ENCODE data around the gene POLK.

Gene POLK

DNA sequence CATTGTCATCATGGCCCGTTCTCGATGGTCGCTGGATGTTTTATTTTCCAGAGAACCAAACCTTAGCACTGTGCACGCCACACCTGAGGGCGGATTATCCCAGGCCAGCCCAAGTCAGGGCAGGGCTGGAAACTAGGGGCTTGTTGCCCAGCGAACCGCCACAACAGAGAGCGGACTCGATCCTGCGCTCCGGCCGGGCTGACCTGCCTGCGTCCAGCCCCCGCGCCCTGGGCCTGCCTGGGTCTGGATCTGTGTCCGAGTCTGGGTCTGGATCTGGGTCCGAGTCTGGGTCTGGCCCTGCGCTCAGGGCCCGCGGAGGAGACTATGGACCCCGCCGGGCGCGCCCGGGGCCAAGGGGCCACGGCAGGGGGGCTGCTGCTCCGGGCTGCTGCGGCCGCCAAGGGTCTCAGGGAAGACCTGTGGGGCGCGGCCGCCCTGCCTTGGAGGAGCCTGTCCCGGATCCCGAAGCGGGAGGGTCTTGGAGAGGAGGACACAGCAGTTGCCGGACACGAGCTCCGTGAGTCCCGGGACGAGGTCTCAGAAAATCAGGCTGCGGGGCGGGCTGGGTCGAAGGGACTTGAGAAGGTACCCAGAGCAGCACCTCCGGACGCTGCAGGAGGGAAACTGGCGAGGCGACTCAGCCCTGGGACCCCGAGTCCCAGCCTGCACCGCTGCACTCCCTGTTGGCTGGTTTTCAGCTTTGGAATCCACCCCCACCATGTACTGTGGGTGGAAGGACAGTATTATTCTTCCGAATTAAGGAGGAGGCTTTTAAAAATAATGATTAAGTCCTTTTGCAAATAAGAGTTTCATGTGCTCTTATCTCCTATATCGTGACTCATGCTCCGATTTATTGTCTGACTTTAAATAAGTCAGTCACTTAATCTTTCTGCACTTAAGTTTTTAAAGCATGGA lies 99.9 kb downstream of the POLK start, which contains the start of gene ANKDD1B:
Gene ANKDD1B, plus strand, starts transcription at position 143 of the 915 bp plus-strand sequence. Its CDS starts 182 bp downstream, at position 325.
- no peak for DNase-seq

- DNase-seq, result no peak
Observed at GRCh38 chr5:75612226-75612569, 100.5 kb downstream of the POLK start.

- DNase-seq, result no peak
Observed at GRCh38 chr5:75612901-75613300, 101.2 kb downstream of the POLK start.

GRCh38 chr5:75614176-75614575 lies 102.5 kb downstream of the POLK start:
- DNase-seq, result no peak

GRCh38 chr5:75616371-75616881 lies 104.7 kb downstream of the POLK start:
- no peak for DNase-seq

- DNase-seq, result no peak
Observed at GRCh38 chr5:75616971-75617621, 105.4 kb downstream of the POLK start.

- DNase-seq, result no peak
Observed at GRCh38 chr5:75617736-75618352, 106.2 kb downstream of the POLK start.

- no peak for DNase-seq
Observed at GRCh38 chr5:75620184-75620959, 108.7 kb downstream of the POLK start.

DNA sequence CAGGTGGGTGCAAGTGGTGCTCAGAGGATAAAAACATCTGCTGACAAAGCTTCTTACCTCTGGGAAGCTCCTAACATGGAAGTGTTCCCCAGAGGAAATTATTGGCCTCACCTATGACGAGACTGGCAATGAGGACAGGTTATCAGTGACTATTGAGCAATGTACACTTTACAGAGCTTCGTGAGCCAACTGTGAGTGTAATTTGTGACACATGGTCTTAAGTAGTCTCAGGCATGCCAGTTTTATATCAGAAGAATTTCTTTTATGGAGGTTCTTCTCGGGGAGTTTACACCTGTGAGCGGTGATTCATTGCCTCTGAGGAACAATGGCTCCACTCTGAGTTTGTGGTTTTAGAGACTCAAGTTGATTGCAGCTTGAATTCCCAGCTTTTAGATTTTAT lies 110.9 kb downstream of the POLK start:
- DNase-seq, result no peak

- no peak for DNase-seq
Observed at GRCh38 chr5:75623846-75624245, 112.2 kb downstream of the POLK start.

DNA sequence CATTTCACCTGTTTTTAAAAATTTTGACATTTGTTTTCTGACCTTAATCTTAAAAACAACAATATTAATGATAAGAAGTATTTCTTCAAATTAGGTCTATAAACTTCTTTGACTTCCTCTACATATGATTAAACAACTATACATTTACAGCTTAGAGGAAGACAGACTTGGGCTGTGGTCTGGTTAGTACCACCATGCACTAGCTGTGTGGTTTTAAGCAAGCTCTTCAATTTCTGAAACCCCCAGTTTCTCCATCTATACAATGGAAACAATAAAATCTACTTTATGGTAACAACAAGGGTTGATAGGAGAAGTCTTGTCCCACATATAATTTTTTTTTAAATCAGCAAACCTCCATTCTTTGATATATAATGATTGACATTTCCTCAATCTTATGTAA lies 115.3 kb downstream of the POLK start:
- DNase-seq, result no peak

- no peak for DNase-seq
Observed at GRCh38 chr5:75627801-75628200, 116.1 kb downstream of the POLK start.

DNA sequence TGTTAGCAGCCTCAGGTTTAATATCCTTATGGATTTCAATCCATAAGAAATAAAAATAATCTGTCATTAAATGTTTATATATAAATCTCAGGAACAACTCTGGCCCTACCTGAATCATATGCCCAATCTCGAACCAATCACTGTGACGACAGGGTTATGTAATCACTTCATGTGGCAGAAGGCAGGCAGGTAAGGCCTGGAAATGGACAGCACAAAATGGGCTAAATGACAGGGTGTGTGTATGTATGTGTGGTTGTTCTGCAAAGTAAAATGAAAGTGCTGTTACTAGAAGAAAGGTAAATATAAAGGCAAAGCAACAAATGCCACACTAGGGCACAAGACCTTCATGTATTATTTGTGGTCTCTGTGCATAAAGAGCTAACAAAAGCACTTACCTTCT lies 119.2 kb downstream of the POLK start:
- no peak for DNase-seq

DNA sequence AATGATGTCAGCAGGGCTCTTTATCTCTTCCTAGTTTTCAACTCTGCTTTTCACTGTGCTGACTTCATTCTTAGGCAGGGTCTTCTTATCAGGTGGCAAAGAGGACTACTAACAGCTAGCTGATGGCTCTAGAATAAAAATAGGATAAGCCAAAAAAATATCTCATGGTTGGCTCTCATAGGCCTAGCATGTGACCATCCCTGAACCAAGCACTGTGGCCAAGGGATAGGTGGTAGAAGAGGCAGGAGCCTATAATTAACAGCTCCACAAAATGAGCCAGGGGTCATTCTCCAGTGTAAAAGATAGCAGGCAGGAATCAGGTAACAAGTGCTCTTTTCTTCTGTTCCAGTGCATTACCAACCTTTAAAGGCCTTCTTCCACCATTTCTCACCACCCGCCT lies 120.6 kb downstream of the POLK start:
- no peak for DNase-seq

DNA sequence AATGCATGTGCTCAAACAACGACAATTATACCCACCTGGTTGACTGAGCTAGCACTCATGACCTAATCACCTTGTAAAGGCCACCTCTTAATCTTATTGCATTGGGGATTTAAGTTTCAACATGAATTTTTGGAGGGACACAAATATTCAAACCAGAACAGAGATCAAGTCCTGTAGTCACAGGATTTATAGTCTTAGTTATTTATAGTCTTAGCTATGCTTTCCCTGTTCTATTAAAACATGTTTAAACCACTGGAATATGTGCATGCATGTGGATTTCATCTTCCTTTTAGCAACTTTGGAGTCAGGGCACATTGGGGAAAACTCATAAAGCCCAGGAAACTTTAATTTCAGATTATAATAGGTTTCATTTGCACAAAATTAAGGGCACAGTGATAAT lies 126.3 kb downstream of the POLK start:
- no peak for DNase-seq

- no peak for DNase-seq
Observed at GRCh38 chr5:75639535-75640311, 128.0 kb downstream of the POLK start.

GRCh38 chr5:75640395-75640794 lies 128.7 kb downstream of the POLK start:
- no peak for DNase-seq

- DNase-seq, result no peak
Observed at GRCh38 chr5:75640826-75641225, 129.1 kb downstream of the POLK start.

- no peak for DNase-seq
Observed at GRCh38 chr5:75648712-75649111, 137.0 kb downstream of the POLK start.

Measured in NCI-H1694 (cell line).